K562 treated with DMSO at 1 percent for 12 hours (cell line): Measurements from ENCODE around the gene PTS. TPM values are rescaled to one million over a fixed set of nuclear protein-coding genes. Genes with fewer than 3 reads are reported as not detected.

Experiments used
- total RNA-seq: library from RNA; unstranded; fragments of 300-600 nt; gene quantifications from 2 replicates; pipeline ENCODE4 v1.2.3, GENCODE V29; 2022; ENCODE audit not compliant: insufficient read depth

Gene PTS
- 23.8 and 30.2 TPM in 2 replicates for total RNA-seq

DNA sequence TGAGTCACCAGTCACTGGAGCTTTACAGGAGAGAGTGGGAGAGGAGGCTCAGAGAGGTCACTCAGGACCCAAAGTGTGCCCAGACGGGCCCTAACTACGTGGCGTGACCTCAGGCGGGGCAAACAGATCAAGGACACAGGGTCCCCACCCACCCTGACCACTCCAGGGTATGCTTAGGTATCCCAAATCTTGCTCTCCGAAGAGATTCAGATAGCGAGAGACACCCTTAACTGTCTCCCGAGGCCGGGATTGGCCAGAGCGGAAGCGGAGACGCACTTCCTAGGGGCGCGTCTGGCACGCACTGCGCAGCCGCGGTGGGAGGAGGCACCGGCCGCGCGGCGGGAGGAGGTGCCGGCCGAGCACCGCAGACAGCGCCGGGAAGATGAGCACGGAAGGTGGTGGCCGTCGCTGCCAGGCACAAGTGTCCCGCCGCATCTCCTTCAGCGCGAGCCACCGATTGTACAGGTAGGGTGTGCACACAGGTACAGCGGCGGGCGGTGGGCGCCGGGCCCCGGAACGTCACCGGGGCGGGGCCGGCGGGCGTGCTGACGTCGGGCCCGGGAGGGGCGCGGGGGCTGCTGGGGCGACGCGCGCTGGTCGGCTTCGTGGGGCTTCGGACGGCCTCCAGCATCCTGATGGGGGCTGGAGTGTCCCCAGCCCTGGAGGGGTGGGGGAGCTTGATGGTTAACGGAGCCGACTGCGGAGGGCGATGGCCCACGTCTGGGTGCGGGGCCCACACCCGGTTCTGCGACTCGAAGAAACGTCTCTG is at the start of gene PTS:
Gene PTS, plus strand, starts transcription at position 367 of the 769 bp plus-strand sequence. Its CDS starts 16 bp downstream, at position 383.

DNA sequence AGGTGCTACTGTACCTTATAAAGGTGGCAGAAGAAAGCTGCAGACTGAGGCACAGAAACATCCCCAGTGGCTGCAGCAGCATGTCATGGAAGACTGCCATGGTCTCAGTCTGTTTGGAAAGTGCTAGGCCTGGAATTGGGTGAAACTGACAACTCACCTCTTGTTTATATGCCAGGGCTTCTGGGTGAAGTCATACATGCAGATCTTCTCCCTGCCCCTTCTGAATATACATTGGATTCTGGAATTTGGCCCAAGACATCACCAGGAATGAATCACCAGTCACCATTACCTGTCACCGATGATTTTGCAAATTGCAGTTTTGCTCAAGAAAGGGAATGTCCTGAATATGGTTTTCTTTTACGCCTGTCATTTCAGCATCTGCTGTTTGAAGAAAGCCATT is 34.3 kb downstream of the PTS start, which contains the start of gene PLET1:
Gene PLET1, minus strand, starts transcription at position 371 of the 400 bp plus-strand sequence. Its CDS starts 271 bp downstream, at position 100.

Other genes starting within 250 kb of the PTS start
- gene DLAT, start 201.0 kb upstream of the PTS start, total RNA-seq, result 22.0 and 41.2 TPM in 2 replicates
- gene PIH1D2, start 152.4 kb upstream of the PTS start, total RNA-seq, result 1.8 TPM in 1 of 2 replicates, not detected in the other
- 9.9 and 15.7 TPM in 2 replicates for gene NKAPD1, start 152.1 kb upstream of the PTS start, total RNA-seq
- gene TIMM8B, start 139.7 kb upstream of the PTS start, total RNA-seq, result 39.9 and 67.9 TPM in 2 replicates
- gene SDHD, start 139.6 kb upstream of the PTS start, total RNA-seq, result 92.8 and 110 TPM in 2 replicates
- gene IL18, start 62.3 kb upstream of the PTS start, total RNA-seq, result 13.9 and 20.8 TPM in 2 replicates
- not detected in 2 replicates for gene TEX12, start 59.1 kb upstream of the PTS start, total RNA-seq
- 0.73 TPM in 1 of 2 replicates, not detected in the other for gene BCO2, start 50.9 kb upstream of the PTS start, total RNA-seq
- not detected in 2 replicates for gene PLET1, start 34.4 kb downstream of the PTS start, total RNA-seq